GM06990 (cell line): ENCODE measurements around the gene ZNF507.

Experiments
- DNase-seq: peaks from one replicate; pipeline ENCODE4 v3.0.0-alpha.2; 2011; ENCODE audit not compliant: insufficient read length; ENCODE audit errors: extremely low read depth
- H3K27me3 ChIP-seq: replicated peaks from 2 replicates; pipeline ENCODE4 v1.6.0; 2011; ENCODE audit warnings: low read length; ENCODE audit not compliant: control insufficient read depth, insufficient read depth
- H3K36me3 ChIP-seq: 2 replicates; pipeline ENCODE4 v1.5.1; 2011; ENCODE audit warnings: low read length; ENCODE audit not compliant: control insufficient read depth, insufficient read depth
- H3K4me3 ChIP-seq: replicated peaks from 2 replicates; pipeline ENCODE4 v1.5.1; 2011; ENCODE audit warnings: low read depth, mild to moderate bottlenecking, control low read depth, low read length
- CTCF ChIP-seq: IDR thresholded peaks from 2 replicates; pipeline ENCODE4 v1.5.1; 2011; ENCODE audit warnings: low read length, control low read depth, mild to moderate bottlenecking, inconsistent platforms; ENCODE audit not compliant: insufficient read depth, poor library complexity, severe bottlenecking

ZNF507 gene

GRCh38 chr19:32358321-32358720 is 12.9 kb downstream of the ZNF507 start:
- Histone ChIP-seq H3K36me3 (peaks cover 16% of the 10 kb centered on the region), H3K4me3 (no peak overlapping the region), H3K27me3 (no peaks in the 10 kb centered on the region)
- no peak for DNase-seq
- TF ChIP-seq CTCF: no peak

- H3K36me3 ChIP-seq: peaks cover 8% of the 10 kb centered on the region
- DNase-seq: no peak
- no peaks in the 10 kb centered on the region for H3K27me3 ChIP-seq
- no peak overlapping the region for H3K4me3 ChIP-seq
- no peak for TF ChIP-seq CTCF
These were observed 14.2 kb downstream of the ZNF507 start for GRCh38 chr19:32359581-32359980.

- Histone ChIP-seq H3K4me3 (no peak overlapping the region), H3K27me3 (no peaks in the 10 kb centered on the region), H3K36me3 (peaks cover 7% of the 10 kb centered on the region)
- DNase-seq: no peak
- no peak for TF ChIP-seq CTCF
These were observed 16.3 kb downstream of the ZNF507 start for GRCh38 chr19:32361574-32362317.

GRCh38 chr19:32362318-32362691 is 16.9 kb downstream of the ZNF507 start:
- Histone ChIP-seq H3K4me3 (no peak overlapping the region), H3K27me3 (no peaks in the 10 kb centered on the region), H3K36me3 (peaks cover 9% of the 10 kb centered on the region)
- DNase-seq: no peak
- no peak for TF ChIP-seq CTCF

- TF ChIP-seq CTCF: no peak
- Histone ChIP-seq H3K36me3 (peaks cover 9% of the 10 kb centered on the region), H3K4me3 (no peak overlapping the region), H3K27me3 (no peaks in the 10 kb centered on the region)
- DNase-seq: no peak
These were observed 17.8 kb downstream of the ZNF507 start for GRCh38 chr19:32363175-32363574.

- no peak for TF ChIP-seq CTCF
- Histone ChIP-seq H3K27me3 (no peaks in the 10 kb centered on the region), H3K36me3 (peaks cover 7% of the 10 kb centered on the region), H3K4me3 (no peak overlapping the region)
- DNase-seq: no peak
These were observed 18.2 kb downstream of the ZNF507 start for GRCh38 chr19:32363632-32364031.
